SJCRH30 (cell line): ENCODE measurements around the gene HORMAD2. TPM values are rescaled to one million over a fixed set of nuclear protein-coding genes. Genes with fewer than 3 reads are reported as not detected.
"Not testable (repeated sequence)": the region's sequence is repeated elsewhere in the genome, so short reads cannot be mapped to it uniquely, and the experiment has no call there.

ENCODE experiments used
- DNase-seq, 2 experiments: peaks; one replicate each; pipeline ENCODE4 v3.0.0-alpha.2; 2015 to 2020
- H3K27ac ChIP-seq: fragments of 250-450 bp; sonication (Bioruptor Pico); 2 replicates; pipeline ENCODE4 v1.5.1; 2020; ENCODE audit warnings: mild to moderate bottlenecking, moderate library complexity
- H3K27me3 ChIP-seq: fragments of 250-450 bp; sonication (Bioruptor Pico); 2 replicates; pipeline ENCODE4 v1.5.1; 2020; ENCODE audit warnings: mild to moderate bottlenecking, moderate library complexity
- H3K36me3 ChIP-seq: fragments of 250-450 bp; sonication (Bioruptor Pico); 2 replicates; pipeline ENCODE4 v1.5.1; 2020; ENCODE audit warnings: mild to moderate bottlenecking, moderate library complexity
- H3K4me1 ChIP-seq: fragments of 250-450 bp; sonication (Bioruptor Pico); 2 replicates; pipeline ENCODE4 v1.5.1; 2020; ENCODE audit warnings: mild to moderate bottlenecking, moderate library complexity
- H3K4me3 ChIP-seq: fragments of 250-450 bp; sonication (Bioruptor Pico); 2 replicates; pipeline ENCODE4 v1.5.1; 2020; ENCODE audit warnings: mild to moderate bottlenecking, moderate library complexity
- H3K9me3 ChIP-seq: fragments of 250-450 bp; sonication (Bioruptor Pico); replicated peaks from 2 replicates; pipeline ENCODE4 v1.5.1; 2020; ENCODE audit warnings: mild to moderate bottlenecking, moderate library complexity
- total RNA-seq: library from RNA; depleted of rRNA; stranded (reverse); fragments of >200 nt; shearing (Covaris generic); gene quantifications from 2 replicates; pipeline ENCODE4 v1.2.3, GENCODE V29; 2014

The HORMAD2 gene
- total RNA-seq, 1 experiment from 2014 or later, result not detected

- DNase-seq, result peak; percentile 79
Observed at GRCh38 chr22:30205281-30206115, 125.2 kb downstream of the HORMAD2 start.

GRCh38 chr22:30206944-30207343 lies 126.7 kb downstream of the HORMAD2 start:
- no peaks in the 10 kb centered on the region for H3K9me3 ChIP-seq
- no peak overlapping the region; the same call in 1 of the 2 replicates for H3K4me3 ChIP-seq
- no peaks in the 10 kb centered on the region for H3K36me3 ChIP-seq
- DNase-seq, result peak; percentile 92
- H3K27me3 ChIP-seq, result no peaks in the 10 kb centered on the region
- H3K27ac ChIP-seq, result peak overlapping the region; percentile 81
- H3K4me1 ChIP-seq, result peaks cover 66% of the 10 kb centered on the region

More at GRCh38 chr22:30205281-30206115, 125.2 kb downstream of the HORMAD2 start:
- Histone ChIP-seq H3K36me3 (no peaks in the 10 kb centered on the region), H3K4me1 (peaks cover 56% of the 10 kb centered on the region), H3K27me3 (no peaks in the 10 kb centered on the region), H3K27ac (peak overlapping the region; percentile 81), H3K9me3 (no peaks in the 10 kb centered on the region), H3K4me3 (peak overlapping the region; percentile 36)

- no peaks in the 10 kb centered on the region for H3K36me3 ChIP-seq
- H3K27ac ChIP-seq, result peak overlapping the region; percentile 81
- H3K27me3 ChIP-seq, result no peaks in the 10 kb centered on the region
- H3K4me3 ChIP-seq, result no peak overlapping the region
- H3K9me3 ChIP-seq, result no peaks in the 10 kb centered on the region
- DNase-seq, result no peak
- peaks cover 69% of the 10 kb centered on the region for H3K4me1 ChIP-seq
Observed at GRCh38 chr22:30208631-30209603, 128.7 kb downstream of the HORMAD2 start.

GRCh38 chr22:30209642-30210041 lies 129.4 kb downstream of the HORMAD2 start:
- H3K4me1 ChIP-seq, result peaks cover 62% of the 10 kb centered on the region
- no peak for DNase-seq
- peak overlapping the region; percentile 89 for H3K27ac ChIP-seq
- no peaks in the 10 kb centered on the region for H3K27me3 ChIP-seq
- H3K36me3 ChIP-seq, result no peaks in the 10 kb centered on the region
- H3K9me3 ChIP-seq, result no peaks in the 10 kb centered on the region
- H3K4me3 ChIP-seq, result no peak overlapping the region

GRCh38 chr22:30210235-30210909 lies 130.1 kb downstream of the HORMAD2 start:
- Histone ChIP-seq H3K4me1 (peaks cover 56% of the 10 kb centered on the region), H3K4me3 (peak overlapping the region; percentile 24), H3K9me3 (no peaks in the 10 kb centered on the region), H3K27ac (peak overlapping the region; percentile 89), H3K27me3 (no peaks in the 10 kb centered on the region), H3K36me3 (no peaks in the 10 kb centered on the region)
- peak; percentile 82 to 88 for DNase-seq

- DNase-seq, result no peak
- H3K4me1 ChIP-seq, result peaks cover 51% of the 10 kb centered on the region
- no peaks in the 10 kb centered on the region for H3K36me3 ChIP-seq
- no peaks in the 10 kb centered on the region for H3K27me3 ChIP-seq
- peak overlapping the region; percentile 89 for H3K27ac ChIP-seq
- H3K9me3 ChIP-seq, result no peaks in the 10 kb centered on the region
- H3K4me3 ChIP-seq, result peak overlapping the region; percentile 24; the same call in 1 of the 2 replicates
Observed at GRCh38 chr22:30211124-30211820, 131.0 kb downstream of the HORMAD2 start.

- Histone ChIP-seq H3K27me3 (no peaks in the 10 kb centered on the region), H3K36me3 (no peaks in the 10 kb centered on the region), H3K4me1 (peaks cover 42% of the 10 kb centered on the region), H3K4me3 (no peak overlapping the region), H3K9me3 (no peaks in the 10 kb centered on the region), H3K27ac (no peak overlapping the region)
- DNase-seq, result no peak
Observed at GRCh38 chr22:30212363-30212995, 132.2 kb downstream of the HORMAD2 start.

- Histone ChIP-seq H3K27ac (no peak overlapping the region), H3K4me1 (peaks cover 37% of the 10 kb centered on the region), H3K4me3 (no peak overlapping the region), H3K36me3 (no peaks in the 10 kb centered on the region), H3K27me3 (no peaks in the 10 kb centered on the region), H3K9me3 (no peaks in the 10 kb centered on the region)
- no peak for DNase-seq
Observed at GRCh38 chr22:30212996-30213441, 132.8 kb downstream of the HORMAD2 start.

GRCh38 chr22:30214703-30215407 lies 134.6 kb downstream of the HORMAD2 start:
- Histone ChIP-seq H3K9me3 (no peaks in the 10 kb centered on the region), H3K27ac (no peak overlapping the region), H3K4me3 (no peak overlapping the region), H3K27me3 (no peaks in the 10 kb centered on the region), H3K36me3 (no peaks in the 10 kb centered on the region), H3K4me1 (peaks cover 18% of the 10 kb centered on the region)
- no peak for DNase-seq

GRCh38 chr22:30216272-30216671 lies 136.0 kb downstream of the HORMAD2 start:
- DNase-seq, H3K36me3 ChIP-seq, H3K27ac ChIP-seq, H3K9me3 ChIP-seq, H3K4me3 ChIP-seq, H3K4me1 ChIP-seq, H3K27me3 ChIP-seq: not testable (repeated sequence)

- DNase-seq, result no peak
- Histone ChIP-seq H3K9me3 (no peaks in the 10 kb centered on the region), H3K27me3 (no peaks in the 10 kb centered on the region; the same call in 1 of the 2 replicates), H3K4me3 (no peak overlapping the region), H3K4me1 (peaks cover 4% of the 10 kb centered on the region), H3K27ac (no peak overlapping the region), H3K36me3 (no peaks in the 10 kb centered on the region)
Observed at GRCh38 chr22:30216710-30217109, 136.4 kb downstream of the HORMAD2 start.

- no peak overlapping the region for H3K27ac ChIP-seq
Observed at GRCh38 chr22:30217698-30218560, 137.7 kb downstream of the HORMAD2 start.

More at GRCh38 chr22:30217698-30218560, 137.7 kb downstream of the HORMAD2 start:
- no peak overlapping the region for H3K4me3 ChIP-seq
- DNase-seq, result no peak
- H3K36me3 ChIP-seq, result no peaks in the 10 kb centered on the region
- no peaks in the 10 kb centered on the region for H3K9me3 ChIP-seq
- no peaks in the 10 kb centered on the region; the same call in 1 of the 2 replicates for H3K27me3 ChIP-seq
- H3K4me1 ChIP-seq, result no peaks in the 10 kb centered on the region
